ENCODE results near the gene CNR2. TPM values are rescaled to one million over a fixed set of nuclear protein-coding genes. Genes with fewer than 3 reads are reported as not detected.
A peak's percentile ranks its signal among the peaks of the same experiment; 100 is the strongest.

Gene CNR2
- total RNA-seq, 1 experiment from 2014 or later, result not detected

- no TSS peak for BruUV-seq (replicated peaks)
- no peak overlapping the region for H3K27ac ChIP-seq
- H4K20me1 ChIP-seq (ENCODE audit: insufficient read depth), result no peaks in the 10 kb centered on the region
- no peaks in the 10 kb centered on the region for H3K79me2 ChIP-seq (ENCODE audit: low read depth)
- DNase-seq, result no peak
- no peak overlapping the region for H3K4me2 ChIP-seq
- no peaks in the 10 kb centered on the region for H3K36me3 ChIP-seq (ENCODE audit: low read depth)
- H3K4me3 ChIP-seq, result no peak overlapping the region
- peaks cover 28% of the 10 kb centered on the region for H3K4me1 ChIP-seq (replicated peaks; ENCODE audit: insufficient read depth)
- intact Hi-C loops (cut with micrococcal nuclease; ENCODE audit: unreplicated experiment), result no loop called here
- TF ChIP-seq CTCF (conservative IDR thresholded peaks at IDR 0.05), result no peak
- no peak for TF ChIP-seq EZH2 (IDR thresholded peaks at IDR 0.05; ENCODE audit: low read depth)
- H3K9me2 ChIP-seq (ENCODE audit: insufficient read depth), result no peaks in the 10 kb centered on the region
- POLR2A ChIA-PET (ENCODE audit: unreplicated experiment), result no interaction called here
- no peak overlapping the region for H2AFZ ChIP-seq
- no peaks in the 10 kb centered on the region for H3K27me3 ChIP-seq (ENCODE audit: insufficient read depth, low read depth)
- CTCF ChIA-PET, result interaction anchor here (0.6 kb wide), 2 partner anchors 132 to 286 kb away, joined by 3 to 7 read pairs; no protein-coding TSS in a partner anchor
- peaks cover 17% of the 10 kb centered on the region; the same call in 1 of the 2 replicates for H3F3A ChIP-seq (ENCODE audit: insufficient read depth, low read depth)
- H3K9me3 ChIP-seq (ENCODE audit: insufficient read depth, low read depth), result no peaks in the 10 kb centered on the region
Measured at GRCh38 chr1:23908453-23909341, 4.5 kb downstream of the CNR2 start.

- H2AFZ ChIP-seq, result no peak overlapping the region
- H3K9me3 ChIP-seq (ENCODE audit: insufficient read depth, low read depth), result no peaks in the 10 kb centered on the region
- no TSS peak for BruUV-seq (replicated peaks)
- CTCF ChIA-PET, result interaction anchor here (0.7 kb wide), 1 partner anchor 679 kb away, joined by 6 read pairs; no protein-coding TSS in a partner anchor
- H3F3A ChIP-seq (ENCODE audit: insufficient read depth, low read depth), result peaks cover 17% of the 10 kb centered on the region; the same call in 1 of the 2 replicates
- no peaks in the 10 kb centered on the region for H3K27me3 ChIP-seq (ENCODE audit: insufficient read depth, low read depth)
- H3K4me2 ChIP-seq, result no peak overlapping the region
- H3K79me2 ChIP-seq (ENCODE audit: low read depth), result no peaks in the 10 kb centered on the region
- no peak for DNase-seq
- no peaks in the 10 kb centered on the region for H4K20me1 ChIP-seq (ENCODE audit: insufficient read depth)
- H3K4me1 ChIP-seq (replicated peaks; ENCODE audit: insufficient read depth), result peaks cover 31% of the 10 kb centered on the region
- no peak overlapping the region for H3K27ac ChIP-seq
- intact Hi-C loops (cut with micrococcal nuclease; ENCODE audit: unreplicated experiment), result no loop called here
- no peaks in the 10 kb centered on the region for H3K9me2 ChIP-seq (ENCODE audit: insufficient read depth)
- POLR2A ChIA-PET (ENCODE audit: unreplicated experiment), result no interaction called here
- no peak overlapping the region for H3K4me3 ChIP-seq
- no peaks in the 10 kb centered on the region for H3K36me3 ChIP-seq (ENCODE audit: low read depth)
- TF ChIP-seq CTCF (conservative IDR thresholded peaks at IDR 0.05) (no peak), EZH2 (IDR thresholded peaks at IDR 0.05; ENCODE audit: low read depth) (no peak)
Measured at GRCh38 chr1:23906731-23907130, 6.4 kb downstream of the CNR2 start.

- POLR2A ChIA-PET (ENCODE audit: unreplicated experiment), result no interaction called here
- intact Hi-C loops (cut with micrococcal nuclease; ENCODE audit: unreplicated experiment), result loop anchor here (2.0 kb wide), 1 partner anchor 39 kb away; no protein-coding TSS in a partner anchor
Measured at GRCh38 chr1:23905461-23906025, 7.6 kb downstream of the CNR2 start.

More at GRCh38 chr1:23905461-23906025, 7.6 kb downstream of the CNR2 start:
- Histone ChIP-seq H3K9me3 (ENCODE audit: insufficient read depth, low read depth) (no peaks in the 10 kb centered on the region), H3K36me3 (ENCODE audit: low read depth) (no peaks in the 10 kb centered on the region), H2AFZ (no peak overlapping the region), H4K20me1 (ENCODE audit: insufficient read depth) (no peaks in the 10 kb centered on the region), H3K79me2 (ENCODE audit: low read depth) (no peaks in the 10 kb centered on the region), H3K4me3 (no peak overlapping the region), H3K9me2 (ENCODE audit: insufficient read depth) (no peaks in the 10 kb centered on the region), H3K27ac (peak overlapping the region; percentile 84; the same call in 1 of the 2 replicates), H3K4me1 (replicated peaks; ENCODE audit: insufficient read depth) (peaks cover 31% of the 10 kb centered on the region), H3K4me2 (0 out of 2 replicates have a peak overlapping the region, but pooled peaks have one; percentile 23), H3F3A (ENCODE audit: insufficient read depth, low read depth) (peaks cover 17% of the 10 kb centered on the region; the same call in 1 of the 2 replicates), H3K27me3 (ENCODE audit: insufficient read depth, low read depth) (no peaks in the 10 kb centered on the region)
- DNase-seq, result no peak
- BruUV-seq (replicated peaks), result no TSS peak
- CTCF ChIA-PET, result no interaction called here
- TF ChIP-seq CTCF (conservative IDR thresholded peaks at IDR 0.05), result no peak
- no peak for TF ChIP-seq EZH2 (IDR thresholded peaks at IDR 0.05; ENCODE audit: low read depth)

Measured in PC-9 (cell line).